K562 (cell line): ENCODE measurements around the gene SCNN1A. TPM values are rescaled to one million over a fixed set of nuclear protein-coding genes. Genes with fewer than 3 reads are reported as not detected.

Source experiments
- ATAC-seq: fragments of 200-7000 bp; cut with Tn5 transposase; 3 replicates; pipeline ENCODE4 v1.9.1; 2020; ENCODE audit warnings: moderate library complexity
- BruUV-seq: library from RNA; stranded (reverse); fragments of 400-500 nt; replicated peaks from 2 replicates; lab custom pipeline; 2021; lab: Mats Ljungman, UMichigan
- CTCF ChIA-PET: fragments of 300-600 bp; formaldehyde crosslinking; extraction: SDS; loops from one replicate; lab custom pipeline; 2021; ENCODE audit warnings: low intra/inter-chr PET ratio; lab: Yijun Ruan, JAX
- POLR2A ChIA-PET: fragments of 300-600, 350-650 bp; sonication (Branson Sonifier 250); formaldehyde crosslinking; extraction: SDS; loops from one replicate; lab custom pipeline; 2021; ENCODE audit warnings: antibody characterized with exemption, inconsistent platforms; lab: Yijun Ruan, JAX
- DNase-seq, 4 experiments: peaks; one replicate each; pipeline versions ENCODE4 v3.0.0 to v3.0.0-alpha.2; 2011 to 2018; ENCODE audit warnings: low spot score in 3 of 4, mixed read lengths in 3 of 4; ENCODE audit errors: extremely low read depth in 1 of 4
- FAIRE-seq: peaks from 2 replicates; lab custom pipeline; 2011; peaks lifted over from hg19 to GRCh38; lab: Jason Lieb, UNC
- H2AFZ ChIP-seq: 2 replicates; pipeline ENCODE4 v1.6.0; 2011; ENCODE audit warnings: low read depth, low read length, control low read depth, inconsistent platforms
- H3K27ac ChIP-seq: fragments of 200-600 bp; 3 replicates; pipeline ENCODE4 v1.8.0; 2011; ENCODE audit warnings: low read depth, mild to moderate bottlenecking, control low read depth, inconsistent platforms, low read length, moderate library complexity, mixed read lengths; ENCODE audit errors: extremely low read depth
- H3K27me3 ChIP-seq, 2 experiments: fragments of 300-600 bp in 1 of 2; 2 replicates in 1 of 2; 3 replicates in 1 of 2; pipeline versions ENCODE4 v1.6.0 to v1.8.0; 2011; ENCODE audit warnings: inconsistent platforms in 2 of 2, low read length in 2 of 2, mild to moderate bottlenecking in 1 of 2, mixed read lengths in 1 of 2, moderate library complexity in 1 of 2; ENCODE audit not compliant: control insufficient read depth in 2 of 2, insufficient read depth in 2 of 2
- H3K36me3 ChIP-seq: fragments of 300-600 bp; 3 replicates; pipeline ENCODE4 v1.8.0; 2011; ENCODE audit warnings: mild to moderate bottlenecking, low read length, inconsistent platforms; ENCODE audit not compliant: control insufficient read depth, insufficient read depth
- H3K4me1 ChIP-seq, 2 experiments: fragments of 200-600 bp in 1 of 2; replicated peaks in 1 of 2; 2 replicates in 1 of 2; 3 replicates in 1 of 2; pipeline versions ENCODE4 v1.5.1 to v1.8.0; 2011; ENCODE audit warnings: inconsistent platforms in 2 of 2, low read length in 2 of 2, mild to moderate bottlenecking in 1 of 2, mixed read lengths in 1 of 2, moderate library complexity in 1 of 2; ENCODE audit not compliant: control insufficient read depth in 2 of 2, insufficient read depth in 2 of 2
- H3K4me2 ChIP-seq: 2 replicates; pipeline ENCODE4 v1.6.1; 2011; ENCODE audit warnings: low read length, control low read depth, inconsistent platforms, mixed read lengths; ENCODE audit not compliant: insufficient read depth
- H3K4me3 ChIP-seq: fragments of 200-600 bp; sonication (generic), shearing (Covaris generic); 2 replicates; pipeline ENCODE4 v1.5.1; 2016; ENCODE audit warnings: control low read depth, inconsistent platforms
- H3K79me2 ChIP-seq: fragments of 200-600 bp; 3 replicates; pipeline ENCODE4 v1.8.0; 2011; ENCODE audit warnings: low read length, inconsistent platforms; ENCODE audit not compliant: control insufficient read depth, insufficient read depth
- H3K9ac ChIP-seq, 2 experiments: 2 replicates each; pipeline versions ENCODE4 v1.6.0 to v1.6.1; 2011; ENCODE audit warnings: low read depth in 2 of 2, low read length in 2 of 2, control low read depth in 1 of 2, inconsistent platforms in 1 of 2, mild to moderate bottlenecking in 1 of 2, mixed read lengths in 1 of 2; ENCODE audit not compliant: insufficient read depth in 1 of 2
- H3K9me1 ChIP-seq: one replicate; pipeline ENCODE4 v1.6.0; 2011; ENCODE audit warnings: inconsistent platforms, mild to moderate bottlenecking, low read length, moderate library complexity; ENCODE audit not compliant: control insufficient read depth, insufficient read depth
- H3K9me3 ChIP-seq: replicated peaks from 2 replicates; pipeline ENCODE4 v1.5.1; 2011; ENCODE audit warnings: low read depth, low read length, inconsistent platforms; ENCODE audit not compliant: control insufficient read depth, insufficient read depth
- H4K20me1 ChIP-seq: replicated peaks from 2 replicates; pipeline ENCODE4 v1.6.1; 2011; ENCODE audit warnings: low read length, inconsistent platforms, mixed read lengths; ENCODE audit not compliant: control insufficient read depth, insufficient read depth
- ARID4B ChIP-seq: sonication (generic); formaldehyde crosslinking; IDR thresholded peaks from 2 replicates; pipeline ENCODE4 v1.8.0; 2022; ENCODE audit warnings: mild to moderate bottlenecking, missing genetic modification reagents
- ASH1L ChIP-seq: fragments of 450-650 bp; IDR thresholded peaks from 2 replicates; pipeline ENCODE4 v1.6.1; 2018; ENCODE audit warnings: borderline replicate concordance, mild to moderate bottlenecking, low read depth; ENCODE audit not compliant: partially characterized antibody
- BCOR ChIP-seq: fragments of 450-650 bp; IDR thresholded peaks from 2 replicates; pipeline ENCODE4 v1.6.1; 2016
- DIDO1 ChIP-seq: fragments of 450-650 bp; IDR thresholded peaks from 2 replicates; pipeline ENCODE4 v1.6.1; 2016; ENCODE audit warnings: low read depth, missing biosample characterization, missing genetic modification characterization
- FOXJ2 ChIP-seq: fragments of 200-800 bp; sonication (Bioruptor generic); IDR thresholded peaks from 2 replicates; pipeline ENCODE4 v1.6.1; 2016; ENCODE audit warnings: missing genetic modification characterization, missing compliant biosample characterization
- HES1 ChIP-seq: fragments of 450-650 bp; IDR thresholded peaks from 2 replicates; pipeline ENCODE4 v1.6.1; 2016; ENCODE audit warnings: low read depth, mild to moderate bottlenecking, moderate library complexity
- PPARD ChIP-seq: fragments of 250-450 bp; sonication (Bioruptor Pico); IDR thresholded peaks from 2 replicates; pipeline ENCODE4 v1.8.0; 2022; ENCODE audit warnings: inconsistent platforms, mild to moderate bottlenecking, moderate library complexity
- SAP30 ChIP-seq: fragments of 200-600 bp; sonication (generic); IDR thresholded peaks from 2 replicates; pipeline ENCODE4 v1.6.1; 2012; ENCODE audit warnings: borderline replicate concordance, low read depth, mild to moderate bottlenecking, moderate library complexity, low read length, control low read depth, inconsistent platforms; ENCODE audit not compliant: insufficient read depth, poor library complexity, severe bottlenecking
- TBL1XR1 ChIP-seq, 2 experiments: IDR thresholded peaks; 2 replicates each; pipeline ENCODE4 v1.6.1; 2012; ENCODE audit warnings: improper control_type of control experiment in 2 of 2, low read length in 2 of 2, mild to moderate bottlenecking in 1 of 2
- ZBTB8A ChIP-seq: fragments of 450-650 bp; IDR thresholded peaks from 2 replicates; pipeline ENCODE4 v1.6.1; 2018; ENCODE audit warnings: mild to moderate bottlenecking, moderate library complexity; ENCODE audit not compliant: partially characterized antibody
- ZC3H11A ChIP-seq: IDR thresholded peaks from 2 replicates; pipeline ENCODE4 v1.6.1; 2012; ENCODE audit warnings: low read depth, low read length, improper control_type of control experiment
- ZNF134 ChIP-seq: fragments of 250-450 bp; sonication (Bioruptor Pico); conservative IDR thresholded peaks from 2 replicates; pipeline ENCODE4 v1.4.0; 2020
- WGBS: fragments of 100-300 bp; shearing (Covaris generic); methylation state at CpG from one replicate; pipeline ENCODE4 v1.1.6; 2016; ENCODE audit warnings: low coverage, mixed read lengths; ENCODE audit not compliant: insufficient coverage; ENCODE audit errors: missing lambda C conversion rate; 5-methylcytosine and 5-hydroxymethylcytosine counted together
- in situ Hi-C: fragments of 300-500 bp; cut with MboI; formaldehyde crosslinking; loops from 4 replicates; pipeline ENCODE4 v1.15.0; 2018; ENCODE audit warnings: inconsistent platforms, mixed read lengths
- intact Hi-C: fragments of 100-400 bp; cut with micrococcal nuclease; formaldehyde crosslinking; loops from 2 replicates; pipeline ENCODE4 v1.14.2; 2022
- polyA plus RNA-seq, 8 experiments: library from polyadenylated mRNA; depleted of rRNA in 4 of 8; stranded (reverse) in 5 of 8; unstranded in 3 of 8; fragments of >200 nt; fragmentation: Nextera tagmentation in 2 of 8; fragmentation: Illumina TruSeq in 1 of 8; extraction: Ambion mirVana in 2 of 8; extraction: Trizol in 1 of 8; gene quantifications; 2 replicates each; pipeline versions ENCODE4 v1.2.1 to v1.2.3, GENCODE V29; 2011 to 2014; ENCODE audit warnings: inconsistent platforms in 1 of 8, missing spikeins in 1 of 8
- total RNA-seq, 7 experiments: library from RNA; depleted of rRNA in 6 of 7; stranded (reverse); fragments of >200 nt in 6 of 7; fragmentation: Illumina TruSeq in 2 of 7; extraction: Trizol in 2 of 7; gene quantifications; 2 replicates each; pipeline versions ENCODE4 v1.2.1 to v1.2.3, GENCODE V29; 2011 to 2021; ENCODE audit warnings: low replicate concordance in 1 of 7

SCNN1A gene
- total and polyA plus RNA-seq, 9 of the 15 experiments (the other 6 are each of a cell fraction or from before 2014, with no cell fraction given), result 0.15 to 0.49 (median 0.32) TPM; not detected in 5

GRCh38 chr12:6380141-6381121 lies 5.1 kb upstream of the SCNN1A start:
- H3K27me3 ChIP-seq, result no peaks in the 10 kb centered on the region
- FAIRE-seq (no peak), DNase-seq (no peak), ATAC-seq (no peak)
- ChIA-PET POLR2A (interaction anchor here (0.8 to 2.9 kb wide), 5 partner anchors 12 to 64 kb away, joined by 3 to 14 read pairs (median 4); partner anchors contain the start of gene TNFRSF1A), CTCF (no interaction called here)
- H3K9ac ChIP-seq, result no peak overlapping the region
- peaks cover 8% of the 10 kb centered on the region; the same call in 1 of the 3 replicates for H3K36me3 ChIP-seq
- intact Hi-C loops (no loop called here), in situ Hi-C loops (no loop called here)
- no peaks in the 10 kb centered on the region for H4K20me1 ChIP-seq
- 59% methylated on average over 11 of the region's 14 CpGs for WGBS
- no peak overlapping the region for H3K27ac ChIP-seq
- H3K9me1 ChIP-seq, result no peaks in the 10 kb centered on the region
- no TSS peak for BruUV-seq
- H3K4me2 ChIP-seq, result no peak overlapping the region
- H2AFZ ChIP-seq, result no peak overlapping the region
- H3K4me3 ChIP-seq, result no peak overlapping the region
- H3K4me1 ChIP-seq, result peaks cover 16 to 39% of the 10 kb centered on the region in 2 experiments; a peak in 4 of 5 replicates
- H3K9me3 ChIP-seq, result no peaks in the 10 kb centered on the region
- H3K79me2 ChIP-seq, result peaks cover 23% of the 10 kb centered on the region
- TF ChIP-seq FOXJ2 (no peak), PPARD (CRISPR knock-in tag) (no peak), HES1 (no peak), ASH1L (no peak), BCOR (no peak), DIDO1 (tag) (no peak), ARID4B (CRISPR knock-in tag) (no peak), ZBTB8A (no peak), SAP30 (no peak), TBL1XR1 (IDR thresholded peaks at IDR 0.05; ENCODE audit: low read length in 2 of 2) (no peak), ZNF134 (CRISPR knock-in tag) (no peak), ZC3H11A (no peak)
